ENCODE results near the gene CCDC107. TPM values are rescaled to one million over a fixed set of nuclear protein-coding genes. Genes with fewer than 3 reads are reported as not detected.

The CCDC107 gene
- total RNA-seq, 1 donor from 2014 or later = 32.5 TPM

DNA sequence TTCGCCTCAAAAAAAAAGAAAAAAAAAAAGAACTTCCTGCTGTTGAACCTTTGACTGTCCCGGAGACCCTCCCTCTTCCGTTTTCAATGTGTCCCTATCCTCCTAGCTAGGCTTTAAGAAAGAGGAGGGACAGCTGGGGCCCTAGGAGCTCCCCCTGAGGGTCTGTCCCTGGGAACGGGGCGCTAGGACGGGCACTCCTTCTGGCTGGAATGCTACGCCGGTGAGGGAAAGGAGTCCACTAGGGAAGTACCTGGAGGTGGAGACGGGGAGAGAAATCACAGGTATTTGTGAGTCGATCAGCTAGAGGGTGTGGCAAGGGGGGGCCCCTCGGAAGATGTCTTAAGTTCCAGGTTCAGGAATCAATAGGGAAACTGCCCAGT is 11.9 kb upstream of the CCDC107 start:
- no peaks in the 10 kb centered on the region for H3K27me3 Mint-ChIP-seq
- ChIA-PET POLR2A (interaction anchor here (1.0 to 18.0 kb wide), 15 partner anchors 10 to 103 kb away, joined by 4 to 549 read pairs (median 5); partner anchors contain the start of genes ARHGEF39, CCDC107, CD72 and CREB3), CTCF (interaction anchor here (0.6 to 10.1 kb wide), 10 partner anchors 8 to 387 kb away, joined by 3 to 162 read pairs (median 10); partner anchors contain the start of genes CCDC107, CD72, RMRP and TESK1)
- ATAC-seq (ENCODE audit: low read depth) (no peak), DNase-seq (no peak)
- intact Hi-C loops (cut with micrococcal nuclease) = loop anchor here (1.0 to 5.0 kb wide), 7 partner anchors 12 to 237 kb away; partner anchors contain the start of genes CREB3, GBA2, RGP1 and TLN1
- peaks cover 21% of the 10 kb centered on the region for H3K36me3 Mint-ChIP-seq (ENCODE audit: low read depth)
- TF ChIP-seq CTCF (IDR thresholded peaks at IDR 0.05) = no peak
- peaks cover 90% of the 10 kb centered on the region for H3K4me1 Mint-ChIP-seq
- no peaks in the 10 kb centered on the region for H3K9me3 Mint-ChIP-seq
- peak overlapping the region; percentile 97 for H3K4me3 Mint-ChIP-seq
- H3K27ac Mint-ChIP-seq = peak overlapping the region; percentile 98

GRCh38 chr9:35646533-35647265 is 11.4 kb upstream of the CCDC107 start:
- DNase-seq = peak; percentile 94
- POLR2A ChIA-PET = interaction anchor here (0.6 to 18.0 kb wide), 28 partner anchors 10 to 1028 kb away, joined by 3 to 549 read pairs (median 5); partner anchors contain the start of genes ARHGEF39, CCDC107, CD72 and CREB3
- TF ChIP-seq CTCF (IDR thresholded peaks at IDR 0.05) = peak; percentile 65
- no peaks in the 10 kb centered on the region for H3K9me3 Mint-ChIP-seq
- peaks cover 90% of the 10 kb centered on the region for H3K4me1 Mint-ChIP-seq
- peaks cover 17% of the 10 kb centered on the region for H3K36me3 Mint-ChIP-seq (ENCODE audit: low read depth)
- CTCF ChIA-PET = interaction anchor here (0.6 to 10.1 kb wide), 17 partner anchors 8 to 180 kb away, joined by 3 to 162 read pairs (median 6); partner anchors contain the start of genes CCDC107, CD72, GBA2 and RGP1
- peak overlapping the region; percentile 97 for H3K4me3 Mint-ChIP-seq
- peak; percentile 88 for ATAC-seq (ENCODE audit: low read depth)
- no peaks in the 10 kb centered on the region for H3K27me3 Mint-ChIP-seq
- intact Hi-C loops (cut with micrococcal nuclease) = loop anchor here (1.0 to 5.0 kb wide), 10 partner anchors 11 to 236 kb away; partner anchors contain the start of genes CREB3, GBA2, RGP1 and TLN1
- peak overlapping the region; percentile 98 for H3K27ac Mint-ChIP-seq

DNA sequence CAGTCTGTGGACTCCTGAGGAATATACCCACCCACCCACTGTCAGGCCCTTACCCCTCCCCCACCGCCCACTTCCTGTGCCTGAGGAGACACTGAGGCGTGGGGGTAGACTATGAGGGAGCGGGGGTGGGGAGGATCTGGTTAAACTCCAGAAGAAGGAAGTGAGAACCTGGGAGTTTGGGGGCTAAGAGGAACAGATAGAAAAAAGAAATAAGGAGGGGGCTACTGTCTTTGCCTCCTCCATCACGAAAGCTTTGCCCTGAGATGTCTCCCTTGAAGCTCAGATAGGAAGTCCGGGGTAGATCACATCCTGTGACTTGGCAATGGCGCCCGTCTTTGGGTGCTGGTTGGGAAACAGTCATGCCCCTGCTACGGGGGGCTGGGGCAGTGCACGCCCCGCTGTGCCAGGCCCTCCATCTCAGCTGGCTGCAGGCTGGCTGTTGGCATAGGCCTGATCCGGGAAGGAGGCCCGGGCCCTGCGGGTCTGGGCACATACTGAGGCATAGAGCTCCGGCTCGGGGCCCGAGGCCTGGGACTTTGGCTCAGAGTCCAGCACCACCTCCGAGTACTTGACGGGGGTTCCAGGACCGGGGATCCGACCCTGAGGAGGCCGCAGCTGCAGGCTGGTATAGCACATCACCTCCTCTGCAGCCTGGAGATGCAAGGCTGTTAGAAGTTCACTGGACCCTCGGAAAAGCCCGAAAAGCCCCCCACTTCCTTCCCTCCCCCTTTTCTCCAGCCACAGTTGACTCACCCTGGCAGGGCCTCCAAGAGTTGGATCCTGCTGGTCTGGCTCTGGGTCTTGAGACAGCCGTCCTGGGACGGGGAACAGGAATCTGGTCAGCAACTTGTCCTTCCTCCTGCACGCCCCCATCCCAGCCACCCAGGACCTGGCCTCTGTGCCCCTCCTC is 8.4 kb upstream of the CCDC107 start:
- intact Hi-C loops (cut with micrococcal nuclease) = loop anchor here (5.0 kb wide), 1 partner anchor 98 kb away; the partner anchor contains the start of genes GBA2 and RGP1
- H3K27ac Mint-ChIP-seq = peak overlapping the region; percentile 98
- ChIA-PET POLR2A (interaction anchor here (0.7 to 18.0 kb wide), 8 partner anchors 7 to 100 kb away, joined by 3 to 549 read pairs (median 6); partner anchors contain the start of genes ARHGEF39, CCDC107, CD72 and CREB3), CTCF (interaction anchor here (4.6 to 10.1 kb wide), 4 partner anchors 8 to 46 kb away, joined by 28 to 162 read pairs (median 37); partner anchors contain the start of genes CCDC107, CD72, RMRP and TESK1)
- H3K36me3 Mint-ChIP-seq (ENCODE audit: low read depth) = peaks cover 7% of the 10 kb centered on the region
- no peak for TF ChIP-seq CTCF (IDR thresholded peaks at IDR 0.05)
- peak overlapping the region; percentile 85 for H3K4me3 Mint-ChIP-seq
- H3K27me3 Mint-ChIP-seq = no peaks in the 10 kb centered on the region
- no peak for ATAC-seq (ENCODE audit: low read depth)
- peaks cover 83% of the 10 kb centered on the region for H3K4me1 Mint-ChIP-seq
- H3K9me3 Mint-ChIP-seq = no peaks in the 10 kb centered on the region
- no peak for DNase-seq

DNA sequence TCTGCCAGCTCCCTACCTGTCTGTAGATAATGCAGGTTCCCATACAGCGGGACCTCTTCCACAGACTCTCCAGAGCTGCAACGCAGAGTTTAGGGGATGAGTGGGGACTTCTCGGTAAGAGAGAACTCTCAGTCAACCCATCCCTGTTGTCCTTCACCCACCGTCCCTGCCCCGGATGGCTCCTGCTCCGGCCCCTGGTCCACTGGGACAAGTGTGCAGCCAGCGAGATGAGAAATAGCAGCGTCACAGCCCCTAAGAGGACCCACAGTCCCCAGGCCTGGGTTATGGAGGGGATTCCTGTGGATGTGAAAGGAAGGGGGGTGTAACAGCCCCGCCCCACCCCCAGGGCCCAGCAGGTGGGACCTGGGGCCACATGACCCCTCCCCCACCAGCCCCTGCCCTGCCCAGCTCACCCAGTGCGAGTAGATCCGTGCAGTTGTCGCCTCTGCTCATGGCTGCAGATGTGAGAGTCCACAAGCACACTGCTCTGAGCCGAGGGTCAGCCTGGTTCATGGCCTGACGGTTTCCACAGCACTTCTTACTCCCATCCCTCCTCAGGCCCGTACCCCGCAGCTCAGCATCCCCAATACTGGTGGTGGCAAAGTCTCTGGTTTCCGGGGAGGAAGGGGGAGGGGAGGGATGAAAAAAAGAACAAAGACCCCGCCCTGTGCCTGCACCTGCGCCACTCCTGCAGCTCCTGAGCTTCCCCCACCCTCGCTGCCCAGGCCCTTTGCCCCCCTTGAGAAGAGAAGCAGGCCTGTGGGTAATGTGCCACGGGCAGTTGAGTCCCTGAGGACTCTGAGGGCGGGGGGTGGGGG is 7.5 kb upstream of the CCDC107 start, which contains the start of gene SIT1:
TSS of gene SIT1 (minus strand) at position 591 of the 818 bp plus-strand sequence. CDS start at position 513, 78 bp downstream.
- ATAC-seq (ENCODE audit: low read depth) (no peak), DNase-seq (no peak)
- H3K27ac Mint-ChIP-seq = peak within 1 kb of the TSS; percentile 98
- no peaks in the 10 kb centered on the region for H3K9me3 Mint-ChIP-seq
- peaks cover 6% of the 10 kb centered on the region for H3K36me3 Mint-ChIP-seq (ENCODE audit: low read depth)
- H3K4me1 Mint-ChIP-seq = peaks cover 79% of the 10 kb centered on the region
- H3K4me3 Mint-ChIP-seq = peak within 1 kb of the TSS; percentile 85
- no peak for TF ChIP-seq CTCF (IDR thresholded peaks at IDR 0.05)
- intact Hi-C loops (cut with micrococcal nuclease) = no loop called here
- POLR2A ChIA-PET = interaction anchor here (0.6 to 18.0 kb wide), 7 partner anchors 7 to 139 kb away, joined by 3 to 549 read pairs (median 6); partner anchors contain the start of genes CCDC107, CD72, CREB3 and RMRP
- CTCF ChIA-PET = interaction anchor here (4.8 to 10.1 kb wide), 3 partner anchors 36 to 46 kb away, joined by 28 to 162 read pairs (median 33); partner anchors contain the start of genes CD72 and TESK1
- no peaks in the 10 kb centered on the region for H3K27me3 Mint-ChIP-seq
